Hepatocyte (in vitro differentiated cells): ENCODE data around the gene TMEM14A. TPM values are rescaled to one million over a fixed set of nuclear protein-coding genes. Genes with fewer than 3 reads are reported as not detected.

ENCODE experiments used
- DNase-seq: peaks from one replicate; pipeline ENCODE4 v3.0.0-alpha.2; 2016; ENCODE audit warnings: low spot score
- H2AFZ ChIP-seq: fragments of 200-600 bp; sonication (generic); 2 replicates; pipeline ENCODE4 v1.6.0; 2016; ENCODE audit warnings: antibody characterized with exemption, mild to moderate bottlenecking
- H3K27ac ChIP-seq: fragments of 200-600 bp; sonication (generic); 2 replicates; pipeline ENCODE4 v1.5.1; 2016; ENCODE audit warnings: mild to moderate bottlenecking
- H3K27me3 ChIP-seq: fragments of 200-600 bp; sonication (generic); 2 replicates; pipeline ENCODE4 v1.6.1; 2016
- H3K36me3 ChIP-seq: fragments of 200-600 bp; sonication (generic); replicated peaks from 2 replicates; pipeline ENCODE4 v1.5.1; 2016; ENCODE audit warnings: low read depth; ENCODE audit not compliant: insufficient read depth
- H3K4me1 ChIP-seq: fragments of 200-600 bp; sonication (generic); 2 replicates; pipeline ENCODE4 v1.5.1; 2016; ENCODE audit warnings: mild to moderate bottlenecking, moderate library complexity; ENCODE audit not compliant: insufficient read depth
- H3K4me2 ChIP-seq: fragments of 200-600 bp; sonication (generic); 2 replicates; pipeline ENCODE4 v1.6.0; 2016
- H3K4me3 ChIP-seq: fragments of 200-600 bp; sonication (generic); 2 replicates; pipeline ENCODE4 v1.5.1; 2016; ENCODE audit warnings: mild to moderate bottlenecking
- H3K79me2 ChIP-seq: fragments of 200-600 bp; sonication (generic); 2 replicates; pipeline ENCODE4 v1.6.0; 2017; ENCODE audit warnings: mild to moderate bottlenecking
- H3K9me2 ChIP-seq: fragments of 200-600 bp; sonication (generic); replicated peaks from 2 replicates; pipeline ENCODE4 v1.6.0; 2017; ENCODE audit warnings: mild to moderate bottlenecking; ENCODE audit not compliant: insufficient read depth
- H3K9me3 ChIP-seq: fragments of 200-600 bp; sonication (generic); 2 replicates; pipeline ENCODE4 v1.5.1; 2016; ENCODE audit warnings: low read depth, mild to moderate bottlenecking
- H4K20me1 ChIP-seq: fragments of 200-600 bp; sonication (generic); 2 replicates; pipeline ENCODE4 v1.6.0; 2016; ENCODE audit warnings: mild to moderate bottlenecking; ENCODE audit not compliant: insufficient read depth, poor library complexity, severe bottlenecking
- CTCF ChIP-seq: fragments of 200-600 bp; sonication (generic); IDR thresholded peaks from 2 replicates; pipeline ENCODE4 v1.5.1; 2016; ENCODE audit warnings: antibody characterized with exemption, mild to moderate bottlenecking; ENCODE audit not compliant: poor library complexity
- EZH2 ChIP-seq: fragments of 200-600 bp; sonication (generic); IDR thresholded peaks from 2 replicates; pipeline ENCODE4 v1.6.1; 2016; ENCODE audit warnings: antibody characterized with exemption, mild to moderate bottlenecking, borderline replicate concordance
- EZH2phosphoT487 ChIP-seq: fragments of 200-600 bp; sonication (generic); IDR thresholded peaks from one replicate; pipeline ENCODE4 v1.6.1; 2018; ENCODE audit warnings: antibody characterized with exemption, mild to moderate bottlenecking, low read depth, moderate library complexity; ENCODE audit not compliant: unreplicated experiment, severe bottlenecking
- WGBS: methylation state at CpG from one replicate; pipeline ENCODE4 v1.1.6; 2016; ENCODE audit warnings: low lambda C conversion rate; ENCODE audit errors: missing lambda C conversion rate; 5-methylcytosine and 5-hydroxymethylcytosine counted together
- polyA plus RNA-seq: library from polyadenylated mRNA; unstranded; fragments of >200 nt; fragmentation: Nextera tagmentation; extraction: Ambion mirVana; gene quantifications from 2 replicates; pipeline ENCODE4 v1.2.1, GENCODE V29; 2016
- total RNA-seq: library from RNA; depleted of rRNA; stranded (reverse); fragments of >200 nt; gene quantifications from 2 replicates; pipeline ENCODE4 v1.2.3, GENCODE V29; 2014

Gene TMEM14A
- total and polyA plus RNA-seq, 2 experiments from 2014 or later = 84.5 to 86.9 TPM

DNA sequence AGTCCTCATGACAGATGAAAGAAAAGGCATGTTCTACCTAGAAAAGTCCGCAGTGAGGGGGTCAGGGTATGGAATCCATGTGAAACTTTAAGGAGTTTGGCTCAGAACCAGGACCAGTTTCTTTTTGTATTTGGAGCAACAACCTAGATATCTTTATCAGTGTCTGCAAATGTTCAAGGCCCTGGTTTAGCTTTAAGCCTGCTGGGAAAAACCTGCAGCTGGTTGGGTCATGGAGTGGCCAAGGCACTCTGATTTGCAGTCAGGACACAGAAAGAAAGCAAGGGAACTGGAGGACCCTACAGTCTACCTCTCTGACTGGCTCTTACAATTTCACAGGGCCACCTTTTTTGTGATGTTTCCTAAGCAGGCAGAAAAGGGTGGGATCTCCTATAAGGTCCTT, 58.7 kb downstream of the TMEM14A start:
- H2AFZ ChIP-seq = no peak overlapping the region
- H4K20me1 ChIP-seq = no peaks in the 10 kb centered on the region
- H3K4me2 ChIP-seq = no peak overlapping the region
- H3K27me3 ChIP-seq = no peaks in the 10 kb centered on the region
- peaks cover 20% of the 10 kb centered on the region for H3K4me1 ChIP-seq
- DNase-seq = no peak
- no peaks in the 10 kb centered on the region for H3K79me2 ChIP-seq
- no peaks in the 10 kb centered on the region for H3K9me3 ChIP-seq
- H3K9me2 ChIP-seq = no peaks in the 10 kb centered on the region
- no peak overlapping the region for H3K4me3 ChIP-seq
- TF ChIP-seq CTCF (no peak), EZH2phosphoT487 (no peak), EZH2 (no peak)
- no peaks in the 10 kb centered on the region for H3K36me3 ChIP-seq
- no peak overlapping the region for H3K27ac ChIP-seq
- 80% methylated on average over 1 of the region's 1 CpG for WGBS

DNA sequence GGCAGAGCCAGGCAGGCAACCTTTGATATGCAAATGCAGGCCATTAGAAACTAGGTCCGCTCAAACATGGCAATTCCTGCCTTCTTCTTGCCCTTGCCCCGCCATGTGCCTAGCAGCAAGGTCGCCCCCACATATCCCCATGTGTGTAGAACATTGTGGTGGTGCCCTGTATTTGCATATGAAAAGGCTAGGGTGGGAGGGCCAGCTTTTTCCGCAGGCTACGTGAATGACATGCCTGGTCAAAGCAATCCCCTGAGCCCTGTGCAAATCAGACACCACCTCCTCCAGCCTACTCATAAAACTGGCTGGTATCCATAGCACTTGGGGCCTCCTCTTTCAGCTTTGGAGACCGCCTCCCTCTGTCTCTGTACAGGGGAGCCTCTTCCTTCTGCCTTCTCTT, 60.8 kb downstream of the TMEM14A start:
- Histone ChIP-seq H3K9me3 (no peaks in the 10 kb centered on the region), H3K4me3 (no peak overlapping the region), H3K27ac (no peak overlapping the region), H3K36me3 (no peaks in the 10 kb centered on the region), H3K27me3 (no peaks in the 10 kb centered on the region), H3K4me1 (peaks cover 6% of the 10 kb centered on the region), H3K4me2 (no peak overlapping the region), H3K79me2 (no peaks in the 10 kb centered on the region), H3K9me2 (no peaks in the 10 kb centered on the region), H4K20me1 (no peaks in the 10 kb centered on the region), H2AFZ (no peak overlapping the region)
- 67% methylated on average over 6 of the region's 6 CpGs for WGBS
- TF ChIP-seq EZH2phosphoT487 (no peak), CTCF (no peak), EZH2 (no peak)
- DNase-seq = no peak

DNA sequence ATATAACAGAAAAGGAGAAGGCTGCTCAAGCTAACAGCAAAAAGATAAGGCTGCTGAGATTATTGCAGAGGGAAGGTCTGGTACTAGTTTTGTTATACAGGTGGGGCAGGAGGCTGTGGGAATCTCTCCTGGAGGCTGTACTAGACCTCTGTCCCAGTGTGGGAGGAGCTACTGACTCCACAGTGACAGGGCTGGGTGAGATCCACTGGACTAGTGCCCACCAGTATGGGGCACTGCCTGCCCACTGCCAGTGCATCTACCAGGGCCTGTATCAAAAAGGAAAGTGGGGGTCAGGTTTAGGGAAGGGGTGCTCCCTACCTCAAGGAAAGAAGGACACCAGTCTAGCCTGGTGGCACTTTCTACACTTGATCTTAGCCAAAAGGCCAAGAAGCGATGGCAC, 62.3 kb downstream of the TMEM14A start:
- WGBS = 95% methylated on average over 1 of the region's 1 CpG

More for the DNA sequence above, 62.3 kb downstream of the TMEM14A start:
- no peaks in the 10 kb centered on the region for H3K4me1 ChIP-seq
- H3K27me3 ChIP-seq = no peaks in the 10 kb centered on the region
- H2AFZ ChIP-seq = no peak overlapping the region
- no peaks in the 10 kb centered on the region for H4K20me1 ChIP-seq
- no peak for DNase-seq
- H3K79me2 ChIP-seq = no peaks in the 10 kb centered on the region
- H3K9me3 ChIP-seq = no peaks in the 10 kb centered on the region
- H3K27ac ChIP-seq = no peak overlapping the region
- H3K36me3 ChIP-seq = no peaks in the 10 kb centered on the region
- no peaks in the 10 kb centered on the region for H3K9me2 ChIP-seq
- no peak overlapping the region for H3K4me3 ChIP-seq
- H3K4me2 ChIP-seq = no peak overlapping the region
- TF ChIP-seq EZH2 (no peak), EZH2phosphoT487 (no peak), CTCF (no peak)
